Amniotic epithelial cell (primary cell): Measurements from ENCODE around the gene AOPEP.

Experiments
- DNase-seq: peaks from one replicate; pipeline ENCODE4 v3.0.0-alpha.2; 2010; ENCODE audit warnings: low read depth

Gene AOPEP

GRCh38 chr9:94726495-94727191, at the start of gene AOPEP:
Gene AOPEP (plus strand): TSS chr9:94726699. CDS start chr9:94759784, 33,085 bp downstream.
- peak; percentile 89 for DNase-seq

- no peak for DNase-seq
These were observed 48.6 kb upstream of the AOPEP start for GRCh38 chr9:94677929-94678328.

GRCh38 chr9:94679587-94679986, 46.9 kb upstream of the AOPEP start:
- DNase-seq = no peak

- DNase-seq = no peak
These were observed 46.5 kb upstream of the AOPEP start for GRCh38 chr9:94680020-94680419.

- DNase-seq = no peak
These were observed 45.9 kb upstream of the AOPEP start for GRCh38 chr9:94680621-94681020.

GRCh38 chr9:94681508-94681907, 45.0 kb upstream of the AOPEP start:
- DNase-seq = peak; percentile 79

GRCh38 chr9:94685359-94685758, 41.1 kb upstream of the AOPEP start:
- no peak for DNase-seq

GRCh38 chr9:94687451-94687850, 39.0 kb upstream of the AOPEP start:
- no peak for DNase-seq

GRCh38 chr9:94690344-94690743, 36.2 kb upstream of the AOPEP start:
- no peak for DNase-seq

- no peak for DNase-seq
These were observed 33.9 kb upstream of the AOPEP start for GRCh38 chr9:94692601-94693000.

- DNase-seq = no peak
These were observed 32.9 kb upstream of the AOPEP start for GRCh38 chr9:94693485-94694204.

- DNase-seq = no peak
These were observed 30.0 kb upstream of the AOPEP start for GRCh38 chr9:94696545-94696944.

GRCh38 chr9:94697972-94698581, 28.4 kb upstream of the AOPEP start:
- DNase-seq = peak; percentile 88

- DNase-seq = no peak
These were observed 26.7 kb upstream of the AOPEP start for GRCh38 chr9:94699715-94700373.

GRCh38 chr9:94700445-94700844, 26.1 kb upstream of the AOPEP start:
- DNase-seq = peak; percentile 28

- no peak for DNase-seq
These were observed 22.9 kb upstream of the AOPEP start for GRCh38 chr9:94703488-94704140.

GRCh38 chr9:94705162-94705702, 21.3 kb upstream of the AOPEP start:
- no peak for DNase-seq

GRCh38 chr9:94706922-94707321, 19.6 kb upstream of the AOPEP start:
- no peak for DNase-seq

- DNase-seq = no peak
These were observed 12.9 kb upstream of the AOPEP start for GRCh38 chr9:94713436-94714215.

- peak; percentile 4 for DNase-seq
These were observed 12.0 kb upstream of the AOPEP start for GRCh38 chr9:94714494-94714893.

- peak; percentile 59 for DNase-seq
These were observed 8.7 kb upstream of the AOPEP start for GRCh38 chr9:94717761-94718160.
